Measurements from ENCODE around the gene ARHGAP22. TPM values are rescaled to one million over a fixed set of nuclear protein-coding genes. Genes with fewer than 3 reads are reported as not detected.

ARHGAP22 gene
- total and polyA plus RNA-seq, 2 experiments from 2014 or later = 4.8 to 10.7 TPM

GRCh38 chr10:48556713-48557112 lies 48.2 kb downstream of the ARHGAP22 start:
- Histone ChIP-seq H3K9me2 (ENCODE audit: insufficient read depth) (no peaks in the 10 kb centered on the region), H2AFZ (no peak overlapping the region; the same call in 1 of the 2 replicates), H3K4me1 (ENCODE audit: insufficient read depth) (no peaks in the 10 kb centered on the region), H3K4me2 (no peak overlapping the region), H3K36me3 (ENCODE audit: insufficient read depth) (no peaks in the 10 kb centered on the region), H3K27ac (ENCODE audit: low read depth) (no peak overlapping the region), H4K20me1 (replicated peaks; ENCODE audit: insufficient read depth) (no peaks in the 10 kb centered on the region), H3K27me3 (ENCODE audit: insufficient read depth) (no peaks in the 10 kb centered on the region), H3K79me2 (replicated peaks; ENCODE audit: insufficient read depth) (no peaks in the 10 kb centered on the region), H3F3A (replicated peaks; ENCODE audit: low read depth) (no peaks in the 10 kb centered on the region), H3K4me3 (no peak overlapping the region)
- Mint-ChIP-seq H3K4me3 (no peak overlapping the region), H3K4me1 (peaks cover 13% of the 10 kb centered on the region; the same call in 2 of the 3 replicates), H3K9me3 (no peaks in the 10 kb centered on the region), H3K36me3 (ENCODE audit: low read depth) (no peaks in the 10 kb centered on the region), H3K27me3 (ENCODE audit: insufficient read depth, low read depth, poor library complexity) (peaks cover 4% of the 10 kb centered on the region), H3K27ac (no peak overlapping the region)
- ATAC-seq (no peak), DNase-seq (ENCODE audit: low spot score) (no peak)
- TF ChIP-seq REST (IDR thresholded peaks at IDR 0.05; ENCODE audit: unreplicated experiment) = no peak
- no peak for TF ChIP-seq CREB1 (CRISPR knock-in tag; IDR thresholded peaks at IDR 0.05; ENCODE audit: low read depth)
- no peak for TF ChIP-seq STAT1 (IDR thresholded peaks at IDR 0.05; ENCODE audit: unreplicated experiment)
- no peak for TF ChIP-seq EZH2phosphoT487 (IDR thresholded peaks at IDR 0.05; ENCODE audit: unreplicated experiment)
- no peak for TF ChIP-seq JUNB (IDR thresholded peaks at IDR 0.05; ENCODE audit: unreplicated experiment)
- TF ChIP-seq ETS1 (IDR thresholded peaks at IDR 0.05) = no peak
- no peak for TF ChIP-seq ZNF462 (CRISPR knock-in tag; IDR thresholded peaks at IDR 0.05)
- TF ChIP-seq NANOG (IDR thresholded peaks at IDR 0.05; ENCODE audit: borderline replicate concordance) = no peak
- TF ChIP-seq ZNF114 (CRISPR knock-in tag; IDR thresholded peaks at IDR 0.05) = no peak
- TF ChIP-seq ZNF331 (CRISPR knock-in tag; IDR thresholded peaks at IDR 0.05; ENCODE audit: low read depth) = no peak
- no peak for TF ChIP-seq EZH2 (IDR thresholded peaks at IDR 0.05; ENCODE audit: low read depth, unreplicated experiment)
- no peak for TF ChIP-seq POLR2AphosphoS5 (IDR thresholded peaks at IDR 0.05; ENCODE audit: low read depth)
- no peak for TF ChIP-seq CTCF (conservative IDR thresholded peaks at IDR 0.05; ENCODE audit: low read depth in 2 of 2)

Measured in GM23338 (cell line).